HG03520 (cell line): ENCODE data around the gene EPB41L4A.

ENCODE experiments used
- ATAC-seq: cut with Tn5 transposase; IDR thresholded peaks from one replicate; pipeline ENCODE4 v1.9.1; 2021; ENCODE audit warnings: mild to moderate bottlenecking, moderate library complexity; ENCODE audit not compliant: unreplicated experiment

EPB41L4A gene

DNA sequence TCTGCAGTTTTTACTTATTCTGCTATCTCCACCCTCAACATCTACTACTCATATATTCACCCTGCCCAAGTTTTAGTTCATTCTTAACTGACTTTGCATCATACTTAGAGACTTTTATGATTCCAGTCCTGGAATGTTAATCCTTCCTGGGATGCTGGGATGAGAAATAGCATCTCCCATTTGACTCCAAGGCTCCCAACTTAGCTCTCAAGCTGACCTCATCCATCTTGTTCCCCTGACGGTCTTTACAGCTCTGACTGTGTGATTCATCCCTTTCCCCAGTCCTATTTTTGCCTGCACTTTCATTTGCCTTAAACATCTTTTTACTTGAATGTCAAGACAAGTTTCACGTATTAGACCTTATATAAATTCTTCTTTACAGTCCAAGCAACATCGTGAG lies 297.8 kb downstream of the EPB41L4A start:
- no peak for ATAC-seq

DNA sequence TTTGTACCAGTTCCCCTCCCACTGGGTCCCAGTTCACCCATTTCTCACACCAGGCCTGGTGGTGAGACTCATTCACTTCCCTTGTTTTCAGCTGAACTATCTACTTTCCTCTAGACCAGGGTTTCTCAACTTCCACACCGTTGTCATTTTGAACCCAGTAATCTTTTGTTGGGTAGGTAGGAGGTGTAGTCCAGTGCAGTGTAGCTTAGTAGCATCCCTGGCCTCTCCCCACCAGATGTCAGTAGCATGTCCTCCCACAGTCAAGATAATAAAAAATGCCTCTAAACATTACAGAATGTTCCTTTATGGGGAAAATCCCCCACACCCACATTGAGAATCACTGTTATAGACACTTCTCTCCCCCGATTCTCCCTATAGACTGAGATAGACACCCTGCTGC lies 299.1 kb downstream of the EPB41L4A start:
- ATAC-seq: no peak

GRCh38 chr5:112119508-112119907 lies 299.6 kb downstream of the EPB41L4A start:
- ATAC-seq: no peak

DNA sequence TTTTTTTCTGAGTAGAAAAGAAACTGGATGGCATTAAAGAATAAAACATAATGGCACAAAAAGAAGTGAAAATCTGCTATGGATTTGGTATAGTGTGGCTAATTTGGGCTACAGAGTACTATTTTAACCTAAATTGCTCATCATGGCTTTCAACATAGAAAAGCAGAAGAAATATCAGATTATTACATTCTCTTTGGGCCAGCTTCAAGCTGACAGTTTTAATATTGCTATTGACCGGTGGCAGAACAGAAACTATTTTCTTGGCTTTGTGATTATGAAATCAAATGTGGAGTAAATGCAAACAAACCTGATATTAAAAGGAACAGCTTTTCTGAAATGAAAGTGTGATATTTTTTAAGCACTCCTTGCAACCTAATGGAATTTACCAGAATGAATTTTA lies 301.5 kb downstream of the EPB41L4A start:
- no peak for ATAC-seq

DNA sequence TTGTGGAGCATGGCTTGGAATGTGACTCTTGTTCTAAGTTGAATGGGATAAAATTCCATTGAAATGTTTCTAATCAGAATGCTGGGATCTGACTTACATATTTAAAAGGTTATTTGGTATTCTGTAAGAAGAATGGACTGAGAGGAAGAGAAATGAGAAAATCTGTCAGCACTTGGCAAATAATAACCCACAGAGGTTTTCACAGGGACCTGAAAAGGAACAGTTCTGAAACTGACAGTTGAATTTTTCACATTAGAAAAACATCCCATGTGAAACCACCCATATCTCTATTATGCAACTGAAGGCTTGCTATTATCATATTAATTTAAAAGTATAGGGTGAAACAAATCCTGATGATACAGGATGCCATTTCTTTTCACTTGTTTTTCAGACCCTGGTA lies 302.7 kb downstream of the EPB41L4A start:
- no peak for ATAC-seq

DNA sequence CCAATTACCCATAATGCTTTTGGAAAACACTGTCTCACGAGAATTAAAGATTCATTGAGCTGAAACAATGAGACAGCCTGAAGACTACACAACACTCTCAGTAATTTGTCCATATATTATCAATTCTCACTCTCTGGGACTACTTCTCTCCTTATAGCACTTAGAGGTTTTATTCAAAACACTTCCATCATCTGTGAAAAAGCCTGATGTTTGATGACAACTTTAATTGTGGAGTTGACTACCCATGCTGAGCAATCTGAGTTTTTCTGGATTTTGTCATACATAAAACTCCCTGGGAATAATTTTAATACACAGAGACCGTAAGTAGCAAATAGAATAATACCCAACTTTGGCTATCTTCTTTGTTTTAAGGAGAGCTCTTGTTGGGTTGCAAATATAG lies 305.5 kb downstream of the EPB41L4A start:
- ATAC-seq: no peak
